HG03280 (cell line): ENCODE data around the gene OSBPL8.
A peak's percentile ranks its signal among the peaks of the same experiment; 100 is the strongest.
"Not testable (repeated sequence)": the region's sequence is repeated elsewhere in the genome, so short reads cannot be mapped to it uniquely, and the experiment has no call there.

Experiments used
- ATAC-seq: cut with Tn5 transposase; IDR thresholded peaks from one replicate; pipeline ENCODE4 v1.9.1; 2021; ENCODE audit warnings: mild to moderate bottlenecking, moderate library complexity; ENCODE audit not compliant: unreplicated experiment

Gene OSBPL8

GRCh38 chr12:76422543-76423438 lies 136.8 kb downstream of the OSBPL8 start:
- ATAC-seq = no peak

- ATAC-seq = no peak
Measured at GRCh38 chr12:76422154-76422542, 137.4 kb downstream of the OSBPL8 start.

DNA sequence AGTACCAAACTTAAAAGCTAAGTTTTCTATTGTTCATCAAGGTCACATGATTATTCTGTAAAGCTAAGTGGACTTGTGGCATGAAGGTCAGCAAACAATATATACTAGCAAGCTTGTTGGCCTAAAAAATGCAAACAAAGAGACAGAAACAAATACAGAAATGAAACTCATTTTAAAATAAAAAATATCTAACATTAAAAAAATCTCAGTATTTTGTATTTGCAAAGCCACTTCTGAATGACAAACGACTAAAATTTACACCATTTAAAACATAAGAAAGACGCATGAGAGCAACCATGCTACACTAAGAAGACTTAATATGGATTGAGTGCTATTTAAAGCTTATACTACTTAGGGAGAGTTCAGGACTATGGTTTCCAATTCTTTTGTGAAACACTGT lies 138.5 kb downstream of the OSBPL8 start:
- ATAC-seq = no peak

DNA sequence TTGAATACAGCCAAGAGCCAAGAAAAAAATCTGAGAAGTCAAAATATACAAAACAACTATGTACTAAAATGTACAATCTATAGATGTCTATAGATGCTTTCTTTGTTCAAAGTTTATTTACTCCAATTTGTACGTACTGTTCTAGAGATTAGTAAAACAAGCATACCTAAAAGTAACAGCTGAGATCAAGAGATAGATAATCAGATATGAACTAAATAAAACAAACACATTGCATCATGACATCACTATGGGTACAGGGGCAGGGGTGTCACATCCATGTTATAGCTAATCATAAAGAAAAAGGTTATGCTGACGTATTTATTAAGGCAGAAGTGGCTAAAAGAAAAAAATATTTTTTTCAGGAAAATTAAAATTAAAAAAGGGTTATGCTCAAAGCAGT lies 139.3 kb downstream of the OSBPL8 start:
- ATAC-seq = no peak

DNA sequence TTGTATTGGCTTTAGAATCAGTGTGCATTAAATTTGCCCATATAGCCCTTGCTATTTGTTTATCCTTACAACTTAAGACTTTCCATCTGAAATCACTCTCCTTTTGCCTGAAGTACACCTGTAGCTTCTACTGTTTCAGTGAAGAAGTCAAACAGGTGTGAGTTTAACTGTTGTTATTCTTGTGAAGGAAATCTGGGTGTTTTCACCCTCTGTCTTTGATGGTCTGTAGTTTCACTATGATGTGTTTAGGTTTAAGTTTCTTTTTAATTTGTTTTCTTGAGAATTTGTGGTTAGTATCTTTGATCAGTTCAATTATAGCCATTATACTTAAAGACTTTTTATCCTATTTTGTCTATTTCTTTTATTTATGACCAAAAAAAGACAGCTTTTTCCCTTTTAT lies 142.5 kb downstream of the OSBPL8 start:
- peak; percentile 66 for ATAC-seq

DNA sequence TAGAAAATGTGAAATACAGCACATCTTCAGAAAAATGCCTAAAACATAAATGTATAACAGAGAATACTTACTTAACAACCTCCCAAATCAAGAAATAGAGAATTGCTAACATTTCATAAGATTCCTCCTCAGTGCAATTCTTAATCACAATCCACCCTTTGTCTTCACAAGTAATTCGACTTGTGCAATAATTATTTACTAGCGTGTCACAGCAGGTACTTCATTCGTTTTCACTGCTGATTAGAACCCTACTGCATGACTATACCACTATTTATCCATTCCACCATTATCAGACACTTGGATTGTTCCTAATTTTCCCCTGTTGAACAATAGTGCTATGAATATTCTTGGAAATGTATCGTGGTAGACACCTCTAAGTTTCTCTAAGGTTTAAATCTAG lies 146.4 kb downstream of the OSBPL8 start:
- ATAC-seq = no peak

- ATAC-seq = no peak
Measured at GRCh38 chr12:76410781-76411180, 148.8 kb downstream of the OSBPL8 start.

- ATAC-seq = no peak
Measured at GRCh38 chr12:76410371-76410770, 149.2 kb downstream of the OSBPL8 start.

DNA sequence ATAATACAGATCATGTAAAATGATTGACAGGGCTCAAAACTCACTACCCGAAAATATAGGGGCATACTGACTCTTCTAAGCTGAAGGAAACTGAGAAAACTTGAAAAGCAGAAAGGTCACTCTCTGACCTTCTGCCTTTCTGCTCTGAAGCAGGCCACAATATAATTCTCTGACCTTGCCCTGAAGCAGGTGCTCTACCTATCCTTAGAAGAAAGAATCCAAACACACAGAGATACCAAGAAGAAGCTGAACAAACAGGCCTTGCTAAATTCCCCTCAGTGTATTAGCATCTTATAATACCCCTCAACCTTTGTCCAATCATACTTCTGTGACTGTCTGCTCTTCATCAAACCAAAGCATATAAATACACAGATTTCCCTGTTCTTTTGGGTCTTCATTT lies 150.5 kb downstream of the OSBPL8 start:
- ATAC-seq = no peak

DNA sequence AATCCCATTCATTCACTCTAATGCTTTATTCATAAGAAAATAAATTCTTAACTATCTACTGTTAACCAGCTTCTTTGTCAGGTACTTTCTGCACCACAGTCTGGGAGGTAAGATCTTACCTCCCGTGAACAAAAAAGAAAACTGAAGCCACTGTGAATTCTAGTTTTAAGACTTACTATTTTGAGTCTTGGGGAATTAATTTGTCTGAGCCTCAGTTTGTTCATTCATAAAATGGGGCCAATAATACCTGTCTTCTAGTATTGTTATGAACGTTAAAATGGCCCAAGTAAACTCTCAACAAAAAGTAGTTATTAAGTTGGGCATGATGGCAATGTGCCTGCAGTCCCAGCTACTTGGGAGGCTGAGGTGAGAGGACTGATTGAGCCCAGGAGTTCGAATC lies 151.9 kb downstream of the OSBPL8 start:
- ATAC-seq = no peak

DNA sequence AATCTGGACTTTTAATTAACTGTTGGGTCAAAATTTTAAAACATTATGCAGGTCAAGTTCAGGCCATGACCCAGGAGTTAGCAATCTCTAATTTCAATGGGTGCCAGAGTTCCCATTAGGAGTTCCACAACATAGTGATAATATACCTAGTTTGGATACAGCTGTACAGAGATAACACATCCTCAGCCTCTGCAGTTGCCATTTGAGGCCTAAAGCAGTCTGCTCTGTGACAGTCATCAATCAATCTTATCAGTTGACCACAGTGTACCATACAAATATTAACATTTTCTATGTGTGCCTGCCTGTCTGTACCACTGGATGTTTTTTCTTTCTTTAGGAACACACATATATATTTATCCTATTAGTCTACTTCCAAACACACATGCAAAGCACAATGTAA lies 157.3 kb downstream of the OSBPL8 start:
- no peak for ATAC-seq

- ATAC-seq = no peak
Measured at GRCh38 chr12:76400136-76400535, 159.4 kb downstream of the OSBPL8 start.

DNA sequence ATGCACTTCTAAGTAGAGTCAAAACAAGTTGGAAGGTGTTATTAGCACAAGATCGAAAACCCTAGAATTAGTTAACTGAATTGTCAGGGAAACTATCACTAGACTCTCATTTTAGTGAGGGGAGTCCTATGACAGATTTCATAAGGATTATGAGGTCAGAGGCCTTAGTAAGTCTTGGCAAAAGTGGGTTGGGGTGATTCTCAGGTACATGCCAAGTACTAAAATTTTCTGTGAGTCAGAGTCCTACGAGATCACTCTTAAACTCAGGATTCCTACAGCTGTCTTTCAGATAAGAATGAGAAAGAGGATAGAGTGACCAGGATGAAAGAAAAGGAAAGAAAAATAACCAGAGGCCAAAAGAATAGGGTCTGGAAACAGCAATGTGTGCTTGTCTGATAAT lies 160.5 kb downstream of the OSBPL8 start:
- no peak for ATAC-seq

- ATAC-seq = no peak
Measured at GRCh38 chr12:76398106-76398505, 161.5 kb downstream of the OSBPL8 start.

GRCh38 chr12:76391461-76391860 lies 168.1 kb downstream of the OSBPL8 start:
- ATAC-seq = no peak

DNA sequence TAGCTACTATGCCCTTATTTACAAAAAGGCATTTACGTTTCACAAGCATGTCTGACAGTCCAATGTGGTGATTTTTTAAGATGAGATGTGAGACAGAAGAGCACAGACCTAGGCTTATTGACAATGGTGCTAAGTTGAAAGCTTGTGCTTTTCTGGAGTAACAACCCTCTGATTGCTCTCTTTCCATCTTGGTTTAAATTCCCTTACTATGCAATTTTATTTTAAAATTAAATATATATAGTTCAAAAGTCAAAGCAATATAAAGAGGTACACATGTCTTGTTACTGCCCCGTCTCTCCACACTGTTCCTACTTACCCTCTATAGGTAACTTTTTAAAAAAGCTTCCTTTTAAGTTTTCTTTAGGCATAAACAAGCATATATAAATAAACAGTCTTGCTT lies 172.0 kb downstream of the OSBPL8 start:
- ATAC-seq = no peak

- no peak for ATAC-seq
Measured at GRCh38 chr12:76384560-76384959, 175.0 kb downstream of the OSBPL8 start.

DNA sequence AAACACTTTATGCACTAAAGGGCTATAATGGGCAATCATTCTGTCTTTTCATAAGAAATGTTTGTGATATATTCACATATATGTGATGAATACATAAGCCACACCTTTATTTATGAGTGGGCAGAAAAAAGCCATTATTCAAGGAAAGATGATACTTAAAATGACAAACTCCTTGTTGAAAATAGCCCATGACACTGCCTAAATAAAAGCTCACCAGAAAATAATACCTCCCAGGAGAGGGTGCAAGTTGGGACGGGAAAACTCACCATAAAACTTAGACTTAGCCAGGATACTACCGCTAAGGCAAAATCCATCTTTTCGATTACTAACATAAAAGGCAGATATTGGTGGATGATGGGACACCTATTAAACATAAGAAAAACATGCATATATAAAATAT lies 175.6 kb downstream of the OSBPL8 start:
- ATAC-seq = no peak

DNA sequence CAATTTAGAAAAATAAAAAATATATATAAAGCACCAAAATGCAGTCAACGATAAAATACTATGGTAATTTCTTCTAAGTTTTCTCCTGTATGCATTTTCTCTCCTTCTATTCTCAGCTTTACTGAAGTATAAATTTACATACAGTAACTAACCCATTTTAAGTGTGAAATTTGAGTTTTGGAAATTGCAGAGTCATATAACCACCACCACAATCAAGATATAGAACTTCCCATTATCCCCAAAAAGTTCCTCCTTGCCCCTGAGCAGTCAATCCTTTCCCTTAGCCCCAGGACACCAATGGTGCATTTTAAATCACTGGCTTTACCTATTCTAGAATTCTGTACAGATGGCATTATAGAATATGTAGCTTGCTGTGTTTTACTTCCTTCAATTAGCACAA lies 180.3 kb downstream of the OSBPL8 start:
- no peak for ATAC-seq

GRCh38 chr12:76376876-76377275 lies 182.7 kb downstream of the OSBPL8 start:
- ATAC-seq = not testable (repeated sequence)

GRCh38 chr12:76375939-76376338 lies 183.6 kb downstream of the OSBPL8 start:
- no peak for ATAC-seq

GRCh38 chr12:76375470-76375869 lies 184.1 kb downstream of the OSBPL8 start:
- ATAC-seq = no peak
